HL-60 (cell line): ENCODE measurements around the gene KIAA1210.

Experiments used
- DNase-seq, 2 experiments: peaks; one replicate each; pipeline ENCODE4 v3.0.0-alpha.2; 2010 to 2020; ENCODE audit warnings: low read depth in 1 of 2, low spot score in 1 of 2
- H3K27ac ChIP-seq: fragments of 250-450 bp; sonication (Bioruptor Pico); replicated peaks from 2 replicates; pipeline ENCODE4 v1.5.1; 2020; ENCODE audit warnings: mild to moderate bottlenecking, moderate library complexity
- H3K27me3 ChIP-seq: fragments of 250-450 bp; sonication (Bioruptor Pico); 2 replicates; pipeline ENCODE4 v1.5.1; 2021; ENCODE audit warnings: mild to moderate bottlenecking, moderate library complexity; ENCODE audit not compliant: insufficient read depth, poor library complexity, severe bottlenecking
- H3K4me3 ChIP-seq: replicated peaks from 2 replicates; pipeline ENCODE4 v1.5.1; 2011; ENCODE audit warnings: mild to moderate bottlenecking, control low read depth, low read length; ENCODE audit not compliant: insufficient read depth
- CTCF ChIP-seq: IDR thresholded peaks from one replicate; pipeline ENCODE4 v1.5.1; 2011; ENCODE audit warnings: low read length, control low read depth, inconsistent platforms; ENCODE audit not compliant: insufficient read depth
- GABPA ChIP-seq: IDR thresholded peaks from 2 replicates; pipeline ENCODE4 v1.6.1; 2012; ENCODE audit warnings: low read depth
- POLR2AphosphoS5 ChIP-seq: IDR thresholded peaks from 2 replicates; pipeline ENCODE4 v1.6.1; 2012; ENCODE audit warnings: low read depth
- SPI1 ChIP-seq: IDR thresholded peaks from 2 replicates; pipeline ENCODE4 v1.6.1; 2012; ENCODE audit warnings: low read depth, mild to moderate bottlenecking, borderline replicate concordance
- TF ChIP-seq, protein P1 (sequence below): IDR thresholded peaks from 2 replicates; pipeline ENCODE4 v1.6.1; 2012; ENCODE audit warnings: low read depth; ENCODE audit not compliant: insufficient replicate concordance

KIAA1210 gene

GRCh38 chrX:119069762-119070161 is 57.9 kb downstream of the KIAA1210 start:
- no peak overlapping the region for H3K4me3 ChIP-seq
- H3K27ac ChIP-seq = no peak overlapping the region
- H3K27me3 ChIP-seq = peaks cover 9% of the 10 kb centered on the region
- no peak for TF ChIP-seq CTCF
- TF ChIP-seq, protein P1, sequence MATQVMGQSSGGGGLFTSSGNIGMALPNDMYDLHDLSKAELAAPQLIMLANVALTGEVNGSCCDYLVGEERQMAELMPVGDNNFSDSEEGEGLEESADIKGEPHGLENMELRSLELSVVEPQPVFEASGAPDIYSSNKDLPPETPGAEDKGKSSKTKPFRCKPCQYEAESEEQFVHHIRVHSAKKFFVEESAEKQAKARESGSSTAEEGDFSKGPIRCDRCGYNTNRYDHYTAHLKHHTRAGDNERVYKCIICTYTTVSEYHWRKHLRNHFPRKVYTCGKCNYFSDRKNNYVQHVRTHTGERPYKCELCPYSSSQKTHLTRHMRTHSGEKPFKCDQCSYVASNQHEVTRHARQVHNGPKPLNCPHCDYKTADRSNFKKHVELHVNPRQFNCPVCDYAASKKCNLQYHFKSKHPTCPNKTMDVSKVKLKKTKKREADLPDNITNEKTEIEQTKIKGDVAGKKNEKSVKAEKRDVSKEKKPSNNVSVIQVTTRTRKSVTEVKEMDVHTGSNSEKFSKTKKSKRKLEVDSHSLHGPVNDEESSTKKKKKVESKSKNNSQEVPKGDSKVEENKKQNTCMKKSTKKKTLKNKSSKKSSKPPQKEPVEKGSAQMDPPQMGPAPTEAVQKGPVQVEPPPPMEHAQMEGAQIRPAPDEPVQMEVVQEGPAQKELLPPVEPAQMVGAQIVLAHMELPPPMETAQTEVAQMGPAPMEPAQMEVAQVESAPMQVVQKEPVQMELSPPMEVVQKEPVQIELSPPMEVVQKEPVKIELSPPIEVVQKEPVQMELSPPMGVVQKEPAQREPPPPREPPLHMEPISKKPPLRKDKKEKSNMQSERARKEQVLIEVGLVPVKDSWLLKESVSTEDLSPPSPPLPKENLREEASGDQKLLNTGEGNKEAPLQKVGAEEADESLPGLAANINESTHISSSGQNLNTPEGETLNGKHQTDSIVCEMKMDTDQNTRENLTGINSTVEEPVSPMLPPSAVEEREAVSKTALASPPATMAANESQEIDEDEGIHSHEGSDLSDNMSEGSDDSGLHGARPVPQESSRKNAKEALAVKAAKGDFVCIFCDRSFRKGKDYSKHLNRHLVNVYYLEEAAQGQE = no peak
- no peak for TF ChIP-seq GABPA
- no peak for TF ChIP-seq POLR2AphosphoS5
- TF ChIP-seq SPI1 = no peak
- no peak for DNase-seq

DNA sequence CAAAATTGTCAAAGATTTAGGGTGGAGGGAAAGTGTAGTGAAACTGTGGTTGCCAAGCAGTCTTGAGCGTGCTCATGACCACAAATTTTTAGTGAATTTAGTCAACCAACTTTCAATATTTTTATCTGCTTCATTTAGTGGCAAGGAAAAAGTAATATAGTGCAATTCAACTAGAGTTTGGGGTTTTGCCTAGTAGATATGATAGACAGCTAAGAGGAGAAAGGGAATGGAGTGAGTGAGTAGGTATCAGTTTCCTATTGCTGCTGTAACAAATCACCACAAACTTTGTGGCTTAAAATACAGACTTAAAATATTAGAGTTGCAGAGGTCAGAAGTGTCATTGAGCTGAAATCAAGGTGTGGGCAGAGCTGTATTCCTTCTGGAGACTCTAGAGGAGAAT is 58.5 kb downstream of the KIAA1210 start:
- Histone ChIP-seq H3K4me3 (no peak overlapping the region), H3K27me3 (peaks cover 9% of the 10 kb centered on the region), H3K27ac (no peak overlapping the region)
- DNase-seq = no peak
- no peak for TF ChIP-seq CTCF
- TF ChIP-seq, protein P1 = no peak
- TF ChIP-seq POLR2AphosphoS5 = no peak
- no peak for TF ChIP-seq SPI1
- no peak for TF ChIP-seq GABPA

GRCh38 chrX:119067023-119067739 is 60.4 kb downstream of the KIAA1210 start:
- no peak overlapping the region for H3K27ac ChIP-seq
- peaks cover 11% of the 10 kb centered on the region for H3K27me3 ChIP-seq
- DNase-seq = peak in 1 of 2 experiments; percentile 14
- no peak overlapping the region for H3K4me3 ChIP-seq
- TF ChIP-seq CTCF = peak; percentile 14
- TF ChIP-seq POLR2AphosphoS5 = no peak

DNA sequence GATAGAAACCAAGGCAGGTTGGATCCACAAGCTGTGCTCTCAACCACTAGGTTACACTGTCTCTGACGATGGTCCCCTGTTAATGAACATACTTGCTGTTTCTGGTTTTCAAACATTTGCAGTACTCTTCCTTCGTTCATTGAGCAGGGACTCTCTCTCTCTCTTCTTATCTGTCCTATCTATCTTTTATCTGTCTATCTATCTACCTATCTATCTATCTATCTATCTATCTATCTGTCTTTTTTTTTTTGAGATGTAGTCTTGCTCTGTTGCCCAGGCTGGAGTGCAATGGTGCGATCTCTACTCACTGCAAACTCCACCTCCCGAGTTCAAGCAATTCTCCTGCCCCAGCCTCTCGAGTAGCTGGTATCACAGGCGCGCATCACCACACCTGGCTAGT is 64.2 kb downstream of the KIAA1210 start:
- DNase-seq = no peak
- H3K27me3 ChIP-seq = peaks cover 7% of the 10 kb centered on the region
- no peak overlapping the region for H3K27ac ChIP-seq
- H3K4me3 ChIP-seq = no peak overlapping the region
- no peak for TF ChIP-seq SPI1
- TF ChIP-seq GABPA = no peak
- TF ChIP-seq, protein P1 = no peak
- no peak for TF ChIP-seq POLR2AphosphoS5
- TF ChIP-seq CTCF = no peak
